Motor neuron (in vitro differentiated cells): ENCODE results near the gene ZNF362. TPM values are rescaled to one million over a fixed set of nuclear protein-coding genes. Genes with fewer than 3 reads are reported as not detected.

Experiments
- ATAC-seq, 8 experiments: fragments of 200-7000 bp; cut with Tn5 transposase; replicated peaks in 6 of 8; 2 replicates each; pipeline ENCODE4 v1.8.0; 2021; ENCODE audit warnings: mild to moderate bottlenecking in 8 of 8, moderate library complexity in 8 of 8
- H3K27ac ChIP-seq, 2 donors: fragments of 250-450 bp; sonication (Bioruptor Pico); 2 replicates each; pipeline ENCODE4 v1.9.0; 2021; ENCODE audit warnings: antibody characterized with exemption in 2 of 2, mild to moderate bottlenecking in 2 of 2, moderate library complexity in 1 of 2
- H3K4me1 ChIP-seq, 2 donors: fragments of 250-450 bp; sonication (Bioruptor Pico); replicated peaks in 1 of 2; 2 replicates each; pipeline ENCODE4 v1.6.1; 2021; ENCODE audit warnings: antibody characterized with exemption in 2 of 2, mild to moderate bottlenecking in 2 of 2, moderate library complexity in 1 of 2
- H3K4me3 ChIP-seq, 5 donors: fragments of 250-450 bp; sonication (Bioruptor Pico); 2 replicates each; pipeline ENCODE4 v1.9.0; 2021; ENCODE audit warnings: antibody characterized with exemption in 5 of 5, mild to moderate bottlenecking in 5 of 5, moderate library complexity in 4 of 5
- WGBS, 10 experiments: fragments of 450-650 bp; shearing (Covaris generic); methylation state at CpG; one replicate each; pipeline ENCODE4 v1.0.0; 2022; 5-methylcytosine and 5-hydroxymethylcytosine counted together
- in situ Hi-C, 9 experiments: fragments of 400-800 bp; cut with MboI; loops; one replicate each; pipeline ENCODE4 v1.15.0; 2021; ENCODE audit warnings: low sequenced_read_pairs in 9 of 9, low pct_unique_long_range_greater_than_20kb in 2 of 9; ENCODE audit not compliant: unreplicated experiment in 9 of 9
- total RNA-seq, 8 experiments: library from RNA; unstranded; fragments of 300-600 nt; gene quantifications; 2 replicates each; pipeline versions ENCODE4 v1.2.3 to v1.2.4, GENCODE V29; 2022

Gene ZNF362
- total RNA-seq, 8 experiments from 2014 or later = 4.4 to 31.7 (median 25.3) TPM

- ATAC-seq = peak in 4 of 8 experiments; percentile 7 to 12 (median 10)
- WGBS, 10 experiments = 67 to 100% (median 83%) methylated on average over 1 to 7 of the region's 8 CpGs; no CpG with 5 or more reads in 4 of the 10 experiments
- H3K4me3 ChIP-seq = no peak within 1 kb of the TSS
- no peaks in the 10 kb centered on the region for H3K4me1 ChIP-seq
- in situ Hi-C loops = no loop called here
- H3K27ac ChIP-seq = no peak within 1 kb of the TSS
Observed at GRCh38 chr1:33320619-33321165, 64.4 kb downstream of the ZNF362 start, which contains the start of gene A3GALT2. Gene A3GALT2 (minus strand): TSS chr1:33321098. CDS start chr1:33321098, 0 bp downstream.

- Histone ChIP-seq H3K4me1 (no peaks in the 10 kb centered on the region), H3K27ac (no peak overlapping the region), H3K4me3 (no peak overlapping the region)
- peak in 2 of 8 experiments; percentile 6 to 8 for ATAC-seq
- in situ Hi-C loops = no loop called here
- 89 to 97% (median 94%) methylated on average over 3 to 5 of the region's 5 CpGs; no CpG with 5 or more reads in 6 of the 10 experiments for WGBS, 10 experiments
Observed at GRCh38 chr1:33321178-33321577, 64.9 kb downstream of the ZNF362 start.

GRCh38 chr1:33322109-33322508 lies 65.8 kb downstream of the ZNF362 start:
- no peaks in the 10 kb centered on the region for H3K4me1 ChIP-seq
- in situ Hi-C loops = no loop called here
- no peak overlapping the region for H3K27ac ChIP-seq
- 80 to 91% (median 88%) methylated on average over 3 to 6 of the region's 6 CpGs; no CpG with 5 or more reads in 7 of the 10 experiments for WGBS, 10 experiments
- no peak overlapping the region for H3K4me3 ChIP-seq
- no peak for ATAC-seq

- in situ Hi-C loops = no loop called here
- H3K27ac ChIP-seq = no peak overlapping the region
Observed at GRCh38 chr1:33322870-33323585, 66.7 kb downstream of the ZNF362 start.

GRCh38 chr1:33323663-33324477 lies 67.6 kb downstream of the ZNF362 start:
- in situ Hi-C loops = no loop called here
- peak in 1 of 8 experiments; percentile 13 for ATAC-seq
- WGBS, 10 experiments = 56 to 95% (median 87%) methylated on average over 3 to 11 of the region's 14 CpGs; no CpG with 5 or more reads in 1 of the 10 experiments
- no peaks in the 10 kb centered on the region for H3K4me1 ChIP-seq
- no peak overlapping the region for H3K4me3 ChIP-seq
- no peak overlapping the region for H3K27ac ChIP-seq

More at GRCh38 chr1:33322870-33323585, 66.7 kb downstream of the ZNF362 start:
- WGBS, 10 experiments = 57 to 100% (median 89%) methylated on average over 1 to 8 of the region's 10 CpGs; no CpG with 5 or more reads in 4 of the 10 experiments
- H3K4me3 ChIP-seq = no peak overlapping the region
- ATAC-seq = no peak
- no peaks in the 10 kb centered on the region for H3K4me1 ChIP-seq

- 85 to 98% (median 94%) methylated on average over 5 to 18 of the region's 22 CpGs; no CpG with 5 or more reads in 3 of the 10 experiments for WGBS, 10 experiments
- Histone ChIP-seq H3K4me1 (no peaks in the 10 kb centered on the region), H3K27ac (no peak overlapping the region), H3K4me3 (no peak overlapping the region)
- peak in 1 of 8 experiments; percentile 81 for ATAC-seq
- in situ Hi-C loops = no loop called here
Observed at GRCh38 chr1:33324677-33325575, 68.6 kb downstream of the ZNF362 start.

- Histone ChIP-seq H3K27ac (no peak overlapping the region), H3K4me3 (no peak overlapping the region), H3K4me1 (no peaks in the 10 kb centered on the region)
- ATAC-seq = no peak
- 67 to 100% (median 93%) methylated on average over 1 to 9 of the region's 9 CpGs for WGBS, 10 experiments
- in situ Hi-C loops = no loop called here
Observed at GRCh38 chr1:33326785-33327184, 70.5 kb downstream of the ZNF362 start.

GRCh38 chr1:33327587-33328325 lies 71.5 kb downstream of the ZNF362 start:
- peak in 2 of 8 experiments; percentile 38 to 50 for ATAC-seq
- no peak overlapping the region for H3K4me3 ChIP-seq
- no peaks in the 10 kb centered on the region for H3K4me1 ChIP-seq
- in situ Hi-C loops = no loop called here
- no peak overlapping the region for H3K27ac ChIP-seq
- 39 to 100% (median 92%) methylated on average over 1 to 7 of the region's 9 CpGs for WGBS, 10 experiments

- WGBS, 10 experiments = 82 to 98% (median 90%) methylated on average over 2 to 12 of the region's 12 CpGs; no CpG with 5 or more reads in 4 of the 10 experiments
- no peak overlapping the region for H3K4me3 ChIP-seq
- H3K27ac ChIP-seq = no peak overlapping the region
- in situ Hi-C loops = no loop called here
- H3K4me1 ChIP-seq = no peaks in the 10 kb centered on the region
- ATAC-seq = no peak
Observed at GRCh38 chr1:33328817-33329216, 72.5 kb downstream of the ZNF362 start.

- in situ Hi-C loops = no loop called here
- WGBS, 10 experiments = 94 to 100% (median 97%) methylated on average over 3 to 9 of the region's 19 CpGs; no CpG with 5 or more reads in 3 of the 10 experiments
- H3K4me1 ChIP-seq = no peaks in the 10 kb centered on the region
- H3K4me3 ChIP-seq = no peak overlapping the region
- H3K27ac ChIP-seq = no peak overlapping the region
- ATAC-seq = no peak
Observed at GRCh38 chr1:33329600-33330305, 73.5 kb downstream of the ZNF362 start.

GRCh38 chr1:33330361-33330890 lies 74.1 kb downstream of the ZNF362 start:
- in situ Hi-C loops = no loop called here
- no peak overlapping the region for H3K27ac ChIP-seq
- no peak overlapping the region for H3K4me3 ChIP-seq
- 93 to 100% (median 100%) methylated on average over 1 to 3 of the region's 3 CpGs; no CpG with 5 or more reads in 4 of the 10 experiments for WGBS, 10 experiments
- H3K4me1 ChIP-seq = no peaks in the 10 kb centered on the region
- ATAC-seq = no peak
